K562 (cell line): ENCODE measurements around the gene TCEA3. TPM values are rescaled to one million over a fixed set of nuclear protein-coding genes. Genes with fewer than 3 reads are reported as not detected.
A peak's percentile ranks its signal among the peaks of the same experiment; 100 is the strongest.

Experiments used
- ARID4B ChIP-seq: sonication (generic); formaldehyde crosslinking; IDR thresholded peaks from 2 replicates; pipeline ENCODE4 v1.8.0; 2022; ENCODE audit warnings: mild to moderate bottlenecking, missing genetic modification reagents
- ASH1L ChIP-seq: fragments of 450-650 bp; IDR thresholded peaks from 2 replicates; pipeline ENCODE4 v1.6.1; 2018; ENCODE audit warnings: borderline replicate concordance, mild to moderate bottlenecking, low read depth; ENCODE audit not compliant: partially characterized antibody
- CBX8 ChIP-seq: fragments of 200-600 bp; sonication (generic); IDR thresholded peaks from 2 replicates; pipeline ENCODE4 v1.6.1; 2012; ENCODE audit warnings: borderline replicate concordance, mixed run types, low read depth, mild to moderate bottlenecking, moderate library complexity, mixed read lengths, low read length, control low read depth, inconsistent platforms; ENCODE audit not compliant: poor library complexity, severe bottlenecking; ENCODE audit errors: extremely low read depth
- ERF ChIP-seq: fragments of 450-650 bp; formaldehyde crosslinking; IDR thresholded peaks from 2 replicates; pipeline ENCODE4 v1.4.0; 2020; ENCODE audit warnings: mild to moderate bottlenecking, mixed read lengths
- ILF3 ChIP-seq: fragments of 450-650 bp; IDR thresholded peaks from 2 replicates; pipeline ENCODE4 v1.6.1; 2018; ENCODE audit warnings: antibody characterized with exemption, mild to moderate bottlenecking, moderate library complexity, borderline replicate concordance
- IRF9 ChIP-seq: fragments of 450-650 bp; IDR thresholded peaks from 2 replicates; pipeline ENCODE4 v1.6.1; 2016; ENCODE audit warnings: missing biosample characterization, missing genetic modification characterization
- NFE2 ChIP-seq: IDR thresholded peaks from 2 replicates; pipeline ENCODE4 v1.6.1; 2014; ENCODE audit warnings: antibody characterized with exemption, low read depth
- NR2F6 ChIP-seq: fragments of 450-650 bp; formaldehyde crosslinking; IDR thresholded peaks from 2 replicates; pipeline ENCODE4 v1.4.0; 2020; ENCODE audit warnings: mild to moderate bottlenecking
- PTTG1 ChIP-seq: fragments of 450-650 bp; IDR thresholded peaks from 2 replicates; pipeline ENCODE4 v1.6.1; 2016; ENCODE audit warnings: low read depth, mild to moderate bottlenecking, missing genetic modification characterization, missing compliant biosample characterization
- SFPQ ChIP-seq: fragments of 200-400 bp; formaldehyde crosslinking; IDR thresholded peaks from 2 replicates; pipeline ENCODE4 v1.6.1; 2017; ENCODE audit warnings: mild to moderate bottlenecking, low read depth, low read length, moderate library complexity
- THAP12 ChIP-seq: fragments of 250-450 bp; sonication (Bioruptor Pico); IDR thresholded peaks from 2 replicates; pipeline ENCODE4 v1.9.0; 2021; ENCODE audit warnings: mild to moderate bottlenecking, inconsistent platforms
- USF1 ChIP-seq: sonication (generic); formaldehyde crosslinking; IDR thresholded peaks from 2 replicates; pipeline ENCODE4 v1.9.0; 2022; ENCODE audit warnings: mild to moderate bottlenecking, missing genetic modification reagents
- YY1 ChIP-seq, 3 experiments: IDR thresholded peaks; 2 replicates each; pipeline ENCODE4 v1.6.1; 2011; ENCODE audit warnings: low read length in 2 of 3, mild to moderate bottlenecking in 2 of 3, moderate library complexity in 2 of 3, borderline replicate concordance in 1 of 3, control low read depth in 1 of 3, low read depth in 1 of 3; ENCODE audit not compliant: insufficient read depth in 3 of 3, insufficient replicate concordance in 2 of 3, control insufficient read depth in 1 of 3, insufficient read length in 1 of 3; ENCODE audit errors: extremely low read depth in 1 of 3
- polyA plus RNA-seq, 8 experiments: library from polyadenylated mRNA; depleted of rRNA in 4 of 8; stranded (reverse) in 5 of 8; unstranded in 3 of 8; fragments of >200 nt; fragmentation: Nextera tagmentation in 2 of 8; fragmentation: Illumina TruSeq in 1 of 8; extraction: Ambion mirVana in 2 of 8; extraction: Trizol in 1 of 8; gene quantifications; 2 replicates each; pipeline versions ENCODE4 v1.2.1 to v1.2.3, GENCODE V29; 2011 to 2014; ENCODE audit warnings: inconsistent platforms in 1 of 8, missing spikeins in 1 of 8
- total RNA-seq, 7 experiments: library from RNA; depleted of rRNA in 6 of 7; stranded (reverse); fragments of >200 nt in 6 of 7; fragmentation: Illumina TruSeq in 2 of 7; extraction: Trizol in 2 of 7; gene quantifications; 2 replicates each; pipeline versions ENCODE4 v1.2.1 to v1.2.3, GENCODE V29; 2011 to 2021; ENCODE audit warnings: low replicate concordance in 1 of 7

TCEA3 gene
- total and polyA plus RNA-seq, 9 of the 15 experiments (the other 6 are each of a cell fraction or from before 2014, with no cell fraction given) = 0.03 to 0.55 (median 0.36) TPM

GRCh38 chr1:23344111-23344986 is 80.2 kb downstream of the TCEA3 start, which contains the start of gene HNRNPR (continued):
- peak; percentile 67 to 95 (median 90) for TF ChIP-seq YY1 (IDR thresholded peaks at IDR 0.05; ENCODE audit: borderline replicate concordance in 1 of 3, control insufficient read depth in 1 of 3, extremely low read depth in 1 of 3, insufficient read depth in 3 of 3, insufficient read length in 1 of 3, insufficient replicate concordance in 2 of 3, low read depth in 1 of 3, low read length in 2 of 3)
- no peak for TF ChIP-seq CBX8
- TF ChIP-seq IRF9 (tag) = no peak
- no peak for TF ChIP-seq ERF (CRISPR knock-in tag)
- peak; percentile 93 for TF ChIP-seq ARID4B (CRISPR knock-in tag)
- TF ChIP-seq ASH1L = peak; percentile 93
- TF ChIP-seq ILF3 = no peak
- TF ChIP-seq USF1 = peak; percentile 73
- no peak for TF ChIP-seq NR2F6
- TF ChIP-seq THAP12 = peak; percentile 67; the same call in 1 of the 2 replicates
- no peak for TF ChIP-seq SFPQ
- no peak; the same call in 1 of the 2 replicates for TF ChIP-seq NFE2
- no peak for TF ChIP-seq PTTG1 (tag)
